ENCODE data around the gene CCDC9B. TPM values are rescaled to one million over a fixed set of nuclear protein-coding genes. Genes with fewer than 3 reads are reported as not detected.

CCDC9B gene
- polyA plus RNA-seq, 6 donors from 2014 or later: 0.25 to 0.40 TPM; not detected in 4

DNA sequence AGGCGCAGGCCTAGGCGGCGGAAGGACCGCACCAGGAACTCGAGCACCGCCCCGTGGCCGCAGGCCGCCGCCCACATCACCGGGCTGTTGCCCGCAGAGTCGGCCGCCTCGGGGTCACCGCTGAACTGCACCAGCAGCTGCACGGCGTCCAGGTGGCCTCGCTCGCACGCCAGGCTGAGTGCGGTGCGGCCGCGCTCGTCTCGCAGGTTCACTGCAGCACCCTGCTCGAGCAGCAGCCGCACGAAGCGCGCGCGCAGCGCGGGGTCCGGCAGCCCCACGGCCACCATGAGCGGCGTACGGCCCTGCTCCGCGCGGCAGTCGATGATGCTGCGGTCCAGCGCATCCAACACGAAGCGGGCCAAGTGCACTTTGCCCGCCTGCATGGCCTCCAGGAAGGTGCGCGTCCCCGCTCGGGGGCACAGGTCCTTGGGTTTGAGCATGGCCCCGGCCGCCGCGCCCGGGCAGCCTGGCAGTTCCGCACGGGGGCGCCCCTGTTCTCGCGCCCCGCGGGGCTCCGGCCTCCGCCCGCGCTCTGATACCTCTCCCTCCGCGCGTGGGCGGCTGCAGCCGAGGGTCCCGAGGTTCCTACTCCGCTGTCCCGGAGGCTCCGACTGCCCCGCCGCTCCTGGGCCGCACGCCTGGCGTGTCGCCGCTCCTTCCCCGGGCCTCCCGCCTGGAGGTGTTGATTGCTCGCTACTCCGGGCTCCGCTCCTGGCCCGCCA, 58.4 kb downstream of the CCDC9B start:
- Mint-ChIP-seq H3K36me3 (no peaks in the 10 kb centered on the region), H3K27ac (no peak overlapping the region), H3K4me3 (peak overlapping the region; percentile 30 to 89 (median 80)), H3K27me3 (peaks cover 14 to 36% (median 34%) of the 10 kb centered on the region in 3 donors), H3K4me1 (peaks cover 13 to 19% (median 16%) of the 10 kb centered on the region in 3 donors), H3K9me3 (no peaks in the 10 kb centered on the region)
- ATAC-seq (ENCODE audit: low read depth in 2 of 2) (peak; percentile 75), DNase-seq (peak; percentile 50)

DNA sequence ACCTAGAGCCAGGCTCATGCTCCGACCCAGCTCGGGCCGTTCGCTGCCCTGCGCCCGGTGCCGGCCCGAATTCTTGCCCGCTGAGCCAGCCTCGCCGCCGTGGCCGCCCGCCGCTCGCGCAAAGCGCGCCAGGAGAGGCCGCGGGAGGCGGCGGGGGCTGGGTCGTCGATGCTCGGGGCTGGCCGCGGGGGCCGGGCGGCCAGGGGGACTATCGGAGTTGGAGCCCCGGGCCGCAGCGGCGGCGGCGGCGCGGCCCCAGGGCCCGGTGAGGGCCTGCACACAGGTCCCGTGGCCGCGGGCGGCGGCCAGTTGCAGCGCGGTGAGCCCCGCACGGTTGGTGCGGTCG, 59.0 kb downstream of the CCDC9B start:
- no peaks in the 10 kb centered on the region for H3K9me3 Mint-ChIP-seq
- H3K4me1 Mint-ChIP-seq: peaks cover 19 to 21% (median 20%) of the 10 kb centered on the region in 3 donors
- ATAC-seq (ENCODE audit: low read depth in 2 of 2) (no peak), DNase-seq (no peak)
- H3K4me3 Mint-ChIP-seq: no peak overlapping the region
- H3K27ac Mint-ChIP-seq: no peak overlapping the region
- no peaks in the 10 kb centered on the region for H3K36me3 Mint-ChIP-seq
- H3K27me3 Mint-ChIP-seq: peaks cover 14 to 41% (median 39%) of the 10 kb centered on the region in 3 donors

Other genes starting within 250 kb of the CCDC9B start
- gene BMF, start 232.1 kb downstream of the CCDC9B start, polyA plus RNA-seq (ENCODE audit: low read depth in 6 of 6): 1 to 10 TPM in 5 of 6 donors, under 1 TPM in 1; 0.66 to 7.7 (median 5.5) TPM
- 1 to 10 TPM in 3 of 6 donors, under 1 TPM in 3; 0.30 to 3.7 (median 0.78) TPM for gene BUB1B, start 179.9 kb downstream of the CCDC9B start, polyA plus RNA-seq (ENCODE audit: low read depth in 6 of 6)
- not detected for gene PAK6, start 101.9 kb downstream of the CCDC9B start, polyA plus RNA-seq (ENCODE audit: low read depth in 6 of 6)
- gene ANKRD63, start 57.9 kb downstream of the CCDC9B start, polyA plus RNA-seq (ENCODE audit: low read depth in 6 of 6): under 1 TPM in 1 of 6 donors, not detected in 5; 0.29 TPM
- 10 to 100 TPM; 11.4 to 22.6 (median 15.9) TPM for gene PLCB2, start 33.0 kb downstream of the CCDC9B start, polyA plus RNA-seq (ENCODE audit: low read depth in 6 of 6)
- gene INAFM2, start 17.2 kb downstream of the CCDC9B start, polyA plus RNA-seq (ENCODE audit: low read depth in 6 of 6): 1 to 10 TPM in 4 of 6 donors, under 1 TPM in 2; 0.32 to 3.4 (median 1.4) TPM
- gene PHGR1, start 10.1 kb upstream of the CCDC9B start, polyA plus RNA-seq (ENCODE audit: low read depth in 6 of 6): not detected
- gene DISP2, start 17.3 kb upstream of the CCDC9B start, polyA plus RNA-seq (ENCODE audit: low read depth in 6 of 6): under 1 TPM in 3 of 6 donors, not detected in 3; 0.23 to 0.47 (median 0.25) TPM
- gene KNSTRN, start 41.8 kb upstream of the CCDC9B start, polyA plus RNA-seq (ENCODE audit: low read depth in 6 of 6): 1 to 10 TPM; 2.8 to 6.4 (median 3.6) TPM
- 10 to 100 TPM; 15.6 to 36.3 (median 22.2) TPM for gene IVD, start 64.9 kb upstream of the CCDC9B start, polyA plus RNA-seq (ENCODE audit: low read depth in 6 of 6)
- gene BAHD1, start 100.0 kb upstream of the CCDC9B start, polyA plus RNA-seq (ENCODE audit: low read depth in 6 of 6): 1 to 10 TPM in 5 of 6 donors, under 1 TPM in 1; 0.37 to 3.0 (median 1.9) TPM
- gene CHST14, start 130.0 kb upstream of the CCDC9B start, polyA plus RNA-seq (ENCODE audit: low read depth in 6 of 6): 1 to 10 TPM; 1.4 to 3.2 (median 2.2) TPM
- 100 to 1,000 TPM; 199 to 261 (median 219) TPM for gene CCDC32, start 224.1 kb upstream of the CCDC9B start, polyA plus RNA-seq (ENCODE audit: low read depth in 6 of 6)
- gene RPUSD2, start 228.4 kb upstream of the CCDC9B start, polyA plus RNA-seq (ENCODE audit: low read depth in 6 of 6): 10 to 100 TPM; 18.0 to 29.3 (median 25.6) TPM